Suppressor macrophage treated with lipopolysaccharide for 4 hours (primary cell): ENCODE data around the gene TAS2R10.
"Not testable (repeated sequence)": the region's sequence is repeated elsewhere in the genome, so short reads cannot be mapped to it uniquely, and the experiment has no call there.

Source experiments
- DNase-seq: peaks from one replicate; pipeline ENCODE4 v3.0.0-alpha.2; 2020

TAS2R10 gene, protein sequence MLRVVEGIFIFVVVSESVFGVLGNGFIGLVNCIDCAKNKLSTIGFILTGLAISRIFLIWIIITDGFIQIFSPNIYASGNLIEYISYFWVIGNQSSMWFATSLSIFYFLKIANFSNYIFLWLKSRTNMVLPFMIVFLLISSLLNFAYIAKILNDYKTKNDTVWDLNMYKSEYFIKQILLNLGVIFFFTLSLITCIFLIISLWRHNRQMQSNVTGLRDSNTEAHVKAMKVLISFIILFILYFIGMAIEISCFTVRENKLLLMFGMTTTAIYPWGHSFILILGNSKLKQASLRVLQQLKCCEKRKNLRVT

DNA sequence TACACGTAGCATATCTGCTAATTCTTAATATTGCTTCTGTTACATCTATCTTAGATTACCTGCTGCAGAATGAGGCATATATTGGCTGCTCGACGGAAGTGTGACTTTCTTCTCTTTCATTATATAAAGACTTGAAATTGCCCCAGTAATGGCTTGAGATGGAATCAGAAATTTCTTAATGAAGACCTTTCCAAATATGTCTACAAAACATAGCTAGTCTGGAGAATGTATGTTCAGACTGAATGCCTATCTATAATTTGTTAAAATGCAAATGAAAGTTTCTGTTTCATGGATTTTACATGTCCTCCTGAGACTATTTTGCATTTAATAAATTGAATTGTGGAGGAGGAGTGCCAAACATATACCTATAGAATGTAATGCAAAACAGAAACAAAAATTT lies at the start of gene TAS2R10:
TAS2R10 (minus strand) TSS at position 101 of the 400 bp plus-strand sequence; CDS start at position 12, 89 bp downstream.
- no peak for DNase-seq

- no peak for DNase-seq
Measured at GRCh38 chr12:10873378-10873777, 47.2 kb upstream of the TAS2R10 start.

GRCh38 chr12:10867381-10867780 lies 41.2 kb upstream of the TAS2R10 start:
- DNase-seq, result no peak

DNA sequence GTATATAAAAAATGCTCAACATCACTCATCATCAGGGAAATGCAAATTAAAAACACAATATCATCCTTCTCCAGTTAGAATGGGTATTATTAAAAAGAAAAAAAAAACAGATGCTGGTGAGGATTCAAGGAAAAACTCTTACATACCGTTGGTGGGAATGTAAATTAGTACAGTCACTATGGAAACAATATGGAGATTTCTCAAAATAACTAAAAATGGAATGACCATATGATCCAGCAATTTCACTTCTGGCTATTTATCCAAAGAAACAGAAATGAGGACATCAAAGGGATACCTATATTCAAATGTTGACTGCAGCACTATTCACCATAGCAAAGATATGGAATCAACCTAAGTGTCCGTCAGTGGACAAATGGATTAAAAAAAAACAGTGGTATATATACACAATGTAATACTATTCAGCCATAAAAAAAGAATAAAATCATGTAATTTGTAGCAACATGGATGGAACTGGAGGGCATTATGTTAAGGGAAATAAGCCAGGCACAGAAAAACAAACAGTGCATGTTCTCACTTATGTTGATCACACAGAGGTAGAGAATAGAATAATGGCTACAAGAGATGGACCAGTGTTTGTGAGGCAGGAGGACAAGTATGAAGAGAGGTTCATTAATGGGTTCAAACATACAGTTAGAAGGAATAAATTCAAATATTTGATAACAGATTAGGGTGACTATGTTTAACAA lies 37.5 kb upstream of the TAS2R10 start:
- DNase-seq, result no peak

- DNase-seq, result no peak
Measured at GRCh38 chr12:10861366-10861765, 35.2 kb upstream of the TAS2R10 start.

GRCh38 chr12:10855807-10856206 lies 29.6 kb upstream of the TAS2R10 start:
- no peak for DNase-seq

GRCh38 chr12:10853776-10854175 lies 27.6 kb upstream of the TAS2R10 start:
- no peak for DNase-seq

DNA sequence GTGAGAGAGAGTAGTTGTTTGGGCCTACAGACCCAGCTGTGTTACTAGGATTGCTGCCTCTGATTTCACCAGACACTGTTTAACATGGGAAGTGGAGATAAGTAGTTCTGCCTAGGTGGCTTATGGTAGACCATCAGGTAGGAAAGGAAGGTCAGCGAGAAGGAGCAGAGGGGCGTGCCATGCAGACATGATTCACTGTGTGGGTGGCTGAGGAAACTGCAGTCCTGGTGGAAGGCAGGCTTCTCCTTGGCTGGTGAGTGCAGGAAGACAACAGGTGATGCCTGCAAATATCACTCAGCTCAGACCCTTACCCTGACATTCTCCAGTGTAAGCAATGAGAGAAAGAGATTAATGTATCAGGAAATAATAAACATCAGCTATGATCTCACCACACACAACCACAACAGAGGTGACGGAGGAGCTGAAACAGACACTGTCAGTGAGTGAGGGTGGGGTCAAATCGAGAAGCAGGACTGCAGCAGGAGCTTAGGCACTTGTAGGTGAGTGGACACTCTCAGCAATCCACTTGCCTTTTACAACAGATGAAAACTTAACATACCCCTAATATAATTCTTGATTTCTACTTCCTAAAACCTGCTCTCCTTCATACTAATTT lies 25.2 kb upstream of the TAS2R10 start:
- DNase-seq, result no peak

GRCh38 chr12:10849425-10849878 lies 23.3 kb upstream of the TAS2R10 start, which contains the start of gene PRR4:
TSS of gene PRR4 (minus strand) at chr12:10849475. CDS start at chr12:10849437, 38 bp downstream.
- no peak for DNase-seq

DNA sequence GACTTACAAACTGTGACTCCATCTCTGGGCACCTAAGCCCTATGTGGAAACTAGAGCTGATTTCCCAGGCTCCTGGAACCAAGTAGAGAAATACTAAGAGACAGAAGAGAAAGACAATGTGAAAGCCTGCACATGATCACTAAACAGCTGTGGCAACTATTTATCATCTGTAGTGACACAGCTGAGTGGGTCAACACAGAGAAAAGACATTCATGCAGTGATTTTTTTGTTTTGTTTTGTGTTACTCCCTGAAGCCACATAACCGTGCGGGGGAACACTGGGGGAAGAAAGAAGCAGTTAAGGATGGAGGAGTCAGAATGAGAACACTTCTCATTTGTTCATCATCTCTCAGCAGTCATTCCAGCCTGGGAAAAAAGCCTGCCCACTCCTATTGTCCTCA lies 21.6 kb upstream of the TAS2R10 start:
- DNase-seq, result no peak

GRCh38 chr12:10842862-10843261 lies 16.7 kb upstream of the TAS2R10 start:
- no peak for DNase-seq

DNA sequence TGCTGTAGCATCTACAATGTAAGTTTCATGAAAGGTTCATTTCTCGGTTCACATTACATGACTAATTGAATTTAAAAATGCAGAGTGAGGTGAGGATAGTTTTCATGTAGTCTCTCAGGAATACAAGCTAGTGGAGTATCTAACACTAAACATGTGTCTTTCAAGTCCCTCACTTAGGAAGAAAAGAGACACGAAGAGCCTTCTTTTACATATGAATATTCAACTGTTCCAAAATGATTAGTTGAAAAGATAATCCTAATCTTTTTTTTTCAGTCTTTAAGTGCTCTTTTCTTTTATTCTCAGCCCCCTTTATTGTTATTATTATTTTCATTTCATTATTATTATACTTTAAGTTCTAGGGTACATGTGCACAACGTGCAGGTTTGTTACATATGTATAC lies 12.3 kb upstream of the TAS2R10 start:
- no peak for DNase-seq

GRCh38 chr12:10829994-10830393 lies 3.8 kb upstream of the TAS2R10 start:
- no peak for DNase-seq

DNA sequence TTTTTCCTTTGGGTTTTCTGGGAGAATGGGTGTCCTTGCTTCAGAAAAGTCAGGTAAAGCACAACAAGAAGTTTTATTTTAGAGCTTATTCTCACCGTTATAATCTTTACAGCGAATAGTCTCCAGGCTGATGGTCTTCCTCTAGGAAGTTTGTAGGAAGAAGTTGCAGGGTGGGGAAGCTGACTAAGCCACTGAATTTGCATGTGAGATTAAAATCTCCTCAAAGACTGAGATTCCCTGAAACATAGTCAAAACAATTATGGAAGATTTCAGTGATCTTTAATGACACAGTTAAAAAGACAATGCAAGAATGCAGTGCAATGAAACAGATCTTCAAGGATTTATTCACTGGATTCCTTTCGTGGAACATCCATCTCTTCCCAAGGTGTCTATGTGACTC lies 1.2 kb downstream of the TAS2R10 start:
- no peak for DNase-seq

DNA sequence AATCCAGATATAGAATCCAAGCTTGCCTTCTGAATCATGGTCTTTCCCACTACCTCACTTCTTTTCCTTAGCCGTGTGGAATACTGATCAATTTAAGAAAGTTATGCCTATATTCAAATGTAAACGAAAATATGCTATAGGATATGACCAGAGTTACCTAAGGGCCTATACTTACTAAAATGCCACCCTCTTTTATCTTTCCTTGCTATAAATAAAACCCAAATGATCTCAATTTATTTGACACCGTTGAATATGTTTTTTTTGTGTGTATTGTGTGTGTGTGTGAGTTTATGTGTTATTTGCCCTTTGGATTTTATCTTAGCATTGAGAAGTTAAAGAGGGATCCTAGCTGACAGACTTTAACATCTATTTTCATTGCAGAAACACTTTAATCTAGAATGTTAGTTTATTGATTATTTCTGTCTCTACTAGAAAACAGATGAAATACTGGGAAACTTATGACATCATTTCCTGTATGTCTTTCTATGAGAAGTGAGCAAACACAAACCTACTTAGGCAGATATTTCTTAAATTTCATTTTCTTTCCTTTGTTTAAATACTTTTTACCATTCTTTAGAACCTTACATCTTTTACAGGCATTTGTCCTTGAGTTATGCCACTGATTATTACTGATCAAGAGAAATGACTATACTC lies 14.1 kb downstream of the TAS2R10 start:
- no peak for DNase-seq

DNA sequence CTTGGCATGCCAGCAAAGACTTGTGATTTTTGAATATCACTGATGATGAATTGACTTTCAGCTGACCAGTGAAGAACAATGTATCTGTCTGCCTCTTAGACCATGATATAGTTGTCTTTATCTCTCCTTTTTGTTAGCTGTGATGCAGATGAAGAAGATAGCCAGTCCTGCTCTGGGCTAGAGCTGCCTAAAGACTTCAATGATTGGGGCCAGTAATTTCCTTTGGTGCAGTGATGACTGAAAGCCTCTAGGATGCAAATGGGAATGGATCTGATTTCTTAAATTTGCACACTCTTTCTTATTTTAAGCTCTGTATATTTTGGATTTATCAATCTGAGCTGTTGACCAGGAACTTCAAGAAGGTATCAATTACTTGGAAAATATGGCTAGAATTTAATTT lies 16.1 kb downstream of the TAS2R10 start, which contains the start of gene TAS2R9:
TAS2R9 (minus strand) TSS at position 101 of the 400 bp plus-strand sequence; CDS start at position 8, 93 bp downstream.
- no peak for DNase-seq

DNA sequence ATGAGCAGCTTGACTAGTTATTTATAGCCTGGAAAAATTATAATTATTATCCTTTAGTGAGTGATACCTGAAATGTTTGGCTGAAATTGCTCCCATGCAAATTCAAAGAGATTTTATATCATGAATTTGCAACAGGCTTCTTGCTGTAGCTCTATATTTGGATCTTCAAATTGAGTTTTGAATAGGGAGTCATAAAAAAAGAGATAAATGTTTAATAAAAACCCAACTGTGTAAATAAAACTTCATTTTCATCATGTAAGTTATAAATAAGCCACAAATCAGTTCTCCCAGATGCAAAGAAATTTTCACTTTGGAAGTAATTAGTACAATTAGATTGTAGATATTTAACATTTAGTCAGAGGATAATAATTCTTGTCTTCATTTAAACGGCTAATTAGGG lies 19.0 kb downstream of the TAS2R10 start, which contains the start of gene TAS2R8:
TAS2R8 (minus strand) TSS at position 101 of the 400 bp plus-strand sequence. CDS start 306 bp downstream, outside the sequence.
- DNase-seq, result no peak

DNA sequence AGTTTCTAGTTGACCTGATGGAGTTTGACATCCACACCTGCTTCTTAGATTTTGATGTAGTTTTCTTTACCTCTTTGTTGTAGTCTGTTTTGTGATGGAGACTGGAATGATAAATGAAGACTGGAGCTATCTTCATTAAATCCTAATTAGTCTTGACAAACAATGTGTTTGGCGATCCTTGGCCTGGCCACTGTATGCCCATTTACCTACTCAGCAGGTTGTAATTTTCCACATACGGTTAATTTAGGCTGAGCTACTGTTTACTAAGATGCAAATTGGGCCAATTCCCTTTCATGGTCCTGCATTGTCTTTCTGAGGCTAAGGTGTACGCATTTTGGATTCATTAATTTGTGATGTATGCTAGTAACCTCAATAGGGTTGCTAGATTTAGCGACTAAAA lies 23.6 kb downstream of the TAS2R10 start, which contains the start of gene TAS2R7:
TAS2R7 (minus strand) TSS at position 41 of the 400 bp plus-strand sequence. CDS start 57 bp downstream, outside the sequence.
- no peak for DNase-seq

DNA sequence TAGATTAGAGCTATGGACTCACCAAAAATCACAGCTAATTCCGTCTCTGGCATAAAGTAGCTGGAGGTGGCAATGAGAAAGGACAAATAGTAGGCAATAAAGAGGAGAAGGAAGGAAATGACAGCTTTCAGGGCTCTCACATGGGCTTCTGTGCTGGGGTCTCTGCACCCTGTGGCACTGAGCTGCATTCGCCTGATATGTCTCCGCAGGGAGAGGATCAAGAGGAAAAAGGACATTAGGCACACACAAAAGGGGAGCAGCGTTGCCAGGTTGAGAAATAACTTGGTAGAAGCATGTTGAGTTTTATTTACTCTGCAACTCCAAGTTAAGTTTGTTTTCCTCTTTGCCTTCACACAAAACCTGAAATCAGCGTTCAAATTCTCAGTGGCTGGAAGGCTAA lies 24.4 kb downstream of the TAS2R10 start:
- DNase-seq, result no peak

GRCh38 chr12:10794222-10794621 lies 31.9 kb downstream of the TAS2R10 start:
- no peak for DNase-seq

DNA sequence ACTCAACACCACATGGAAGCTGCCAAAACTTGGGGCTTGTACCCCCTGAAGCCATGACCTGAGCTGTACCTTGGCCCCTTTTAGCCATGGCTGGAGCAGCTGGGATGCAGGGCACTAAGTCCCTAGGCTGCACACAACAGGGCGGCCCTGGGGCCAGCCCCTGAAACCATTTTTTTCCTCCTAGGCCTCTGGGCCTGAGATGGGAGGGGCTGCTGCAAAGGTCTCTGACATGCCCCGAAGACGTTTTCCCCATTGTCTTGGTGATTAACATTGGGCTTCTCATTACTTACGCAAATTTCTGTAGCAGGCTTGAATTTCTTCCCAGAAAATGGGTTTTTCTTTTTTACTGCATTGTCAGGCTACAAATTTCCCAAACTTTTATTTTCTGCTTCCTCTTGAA lies 34.4 kb downstream of the TAS2R10 start:
- not testable (repeated sequence) for DNase-seq

DNA sequence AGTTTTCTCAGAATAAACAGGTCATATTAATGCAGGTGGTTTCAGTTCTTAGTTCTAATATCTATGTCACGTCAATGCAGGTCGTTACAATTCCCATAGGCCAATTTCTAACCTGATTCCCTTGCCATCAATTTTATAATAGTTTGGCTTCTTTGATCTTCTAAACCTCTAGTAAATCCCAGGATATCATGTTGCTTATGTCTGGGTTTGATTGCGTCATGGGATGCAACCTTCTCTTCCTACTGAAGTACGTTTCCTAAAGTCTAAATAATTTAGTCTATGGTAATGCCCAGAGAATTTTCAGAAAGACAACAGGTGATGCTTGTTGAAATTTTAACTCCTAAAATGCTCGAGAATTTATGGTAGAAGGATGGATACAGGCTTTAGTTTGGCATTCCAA lies 42.9 kb downstream of the TAS2R10 start:
- no peak for DNase-seq

DNA sequence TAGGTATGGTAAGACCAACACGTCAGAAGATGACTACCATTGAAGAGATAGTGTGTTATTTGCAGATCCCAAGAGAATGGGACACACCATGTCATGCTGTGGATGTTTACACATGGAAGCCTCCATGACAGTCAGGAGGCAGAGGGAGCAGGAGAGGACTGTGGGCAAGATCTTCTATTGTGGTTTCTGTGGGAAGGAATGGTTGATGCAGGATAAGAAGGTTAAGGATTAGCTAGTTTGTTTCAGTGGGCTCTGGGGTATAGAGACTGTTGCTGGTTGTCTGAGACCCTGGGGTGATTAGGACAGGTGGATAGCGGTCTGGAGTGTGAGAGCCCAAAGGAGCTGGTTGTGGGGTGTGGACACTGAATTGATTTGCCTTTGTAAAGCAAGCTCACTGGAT lies 47.1 kb downstream of the TAS2R10 start:
- DNase-seq, result no peak
